SK-N-SH treated with all-trans-retinoic acid at 6 μM for 48 hours (cell line): ENCODE data around the gene REEP1.

ENCODE experiments used
- ESRRG ChIP-seq: fragments of 250-450 bp; sonication (Bioruptor Pico); IDR thresholded peaks from 2 replicates; pipeline ENCODE4 v1.6.1; 2021; ENCODE audit warnings: mild to moderate bottlenecking
- ZNF8 ChIP-seq: fragments of 450-650 bp; formaldehyde crosslinking; IDR thresholded peaks from 2 replicates; pipeline ENCODE4 v1.5.0; 2020; ENCODE audit warnings: mild to moderate bottlenecking, moderate library complexity

- no peak for TF ChIP-seq ZNF8 (CRISPR knock-in tag)
- TF ChIP-seq ESRRG (CRISPR knock-in tag): no peak
These were observed 62.5 kb downstream of the REEP1 start for GRCh38 chr2:86274918-86275275.
